Pericardium fibroblast (primary cell): ENCODE measurements around the gene ROBO2. TPM values are rescaled to one million over a fixed set of nuclear protein-coding genes. Genes with fewer than 3 reads are reported as not detected.

ENCODE experiments used
- total RNA-seq: library from RNA; depleted of rRNA; stranded (reverse); fragments of >200 nt; gene quantifications from 2 replicates; pipeline ENCODE4 v1.2.3, GENCODE V29; 2015

The ROBO2 gene, protein sequence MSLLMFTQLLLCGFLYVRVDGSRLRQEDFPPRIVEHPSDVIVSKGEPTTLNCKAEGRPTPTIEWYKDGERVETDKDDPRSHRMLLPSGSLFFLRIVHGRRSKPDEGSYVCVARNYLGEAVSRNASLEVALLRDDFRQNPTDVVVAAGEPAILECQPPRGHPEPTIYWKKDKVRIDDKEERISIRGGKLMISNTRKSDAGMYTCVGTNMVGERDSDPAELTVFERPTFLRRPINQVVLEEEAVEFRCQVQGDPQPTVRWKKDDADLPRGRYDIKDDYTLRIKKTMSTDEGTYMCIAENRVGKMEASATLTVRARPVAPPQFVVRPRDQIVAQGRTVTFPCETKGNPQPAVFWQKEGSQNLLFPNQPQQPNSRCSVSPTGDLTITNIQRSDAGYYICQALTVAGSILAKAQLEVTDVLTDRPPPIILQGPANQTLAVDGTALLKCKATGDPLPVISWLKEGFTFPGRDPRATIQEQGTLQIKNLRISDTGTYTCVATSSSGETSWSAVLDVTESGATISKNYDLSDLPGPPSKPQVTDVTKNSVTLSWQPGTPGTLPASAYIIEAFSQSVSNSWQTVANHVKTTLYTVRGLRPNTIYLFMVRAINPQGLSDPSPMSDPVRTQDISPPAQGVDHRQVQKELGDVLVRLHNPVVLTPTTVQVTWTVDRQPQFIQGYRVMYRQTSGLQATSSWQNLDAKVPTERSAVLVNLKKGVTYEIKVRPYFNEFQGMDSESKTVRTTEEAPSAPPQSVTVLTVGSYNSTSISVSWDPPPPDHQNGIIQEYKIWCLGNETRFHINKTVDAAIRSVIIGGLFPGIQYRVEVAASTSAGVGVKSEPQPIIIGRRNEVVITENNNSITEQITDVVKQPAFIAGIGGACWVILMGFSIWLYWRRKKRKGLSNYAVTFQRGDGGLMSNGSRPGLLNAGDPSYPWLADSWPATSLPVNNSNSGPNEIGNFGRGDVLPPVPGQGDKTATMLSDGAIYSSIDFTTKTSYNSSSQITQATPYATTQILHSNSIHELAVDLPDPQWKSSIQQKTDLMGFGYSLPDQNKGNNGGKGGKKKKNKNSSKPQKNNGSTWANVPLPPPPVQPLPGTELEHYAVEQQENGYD (N-terminal part only)
- 0.23 and 0.34 TPM in 2 replicates for total RNA-seq

DNA sequence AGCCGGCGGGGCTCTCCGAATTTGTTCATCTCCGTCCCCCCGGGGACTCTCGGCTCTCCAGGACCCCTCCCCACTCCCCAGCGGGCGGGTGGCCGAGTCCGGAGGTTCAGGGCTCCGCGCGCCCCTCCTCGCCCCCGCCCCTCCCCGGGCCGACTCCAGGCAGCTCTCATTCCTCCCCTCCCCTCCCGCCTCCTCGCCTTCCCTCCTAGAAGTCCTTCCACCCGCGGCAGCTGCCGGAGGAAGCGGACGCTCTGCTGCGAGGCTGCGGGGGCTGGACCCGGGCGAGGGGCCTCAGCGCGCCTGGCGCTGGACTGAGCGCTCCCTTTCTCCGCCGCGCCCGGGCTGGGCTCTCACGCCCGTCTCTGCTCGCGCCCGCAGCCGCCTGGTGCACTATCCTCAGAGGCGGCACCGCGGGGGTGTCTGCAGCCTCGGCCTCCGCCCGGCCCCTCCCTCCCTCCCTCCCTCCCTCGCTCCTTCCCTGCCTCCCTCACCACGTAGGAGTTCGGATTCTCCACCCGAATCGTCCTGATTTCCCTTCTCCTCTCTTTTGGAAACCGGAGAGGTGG is at the start of gene ROBO2:
Gene ROBO2, plus strand, starts transcription at position 494 of the 566 bp plus-strand sequence. CDS start 687 bp downstream, outside the sequence.

